ENCODE measurements around the gene LTA. TPM values are rescaled to one million over a fixed set of nuclear protein-coding genes. Genes with fewer than 3 reads are reported as not detected.

LTA gene
- total RNA-seq, 1 experiment from 2014 or later, result 1.1 TPM

GRCh38 chr6:31529329-31530150 lies 42.5 kb upstream of the LTA start (continued):
- TF ChIP-seq CTCF (IDR thresholded peaks at IDR 0.05 in 2 of 3, conservative IDR thresholded peaks at IDR 0.05 in 1 of 3; ENCODE audit: borderline replicate concordance in 1 of 3, insufficient read depth in 1 of 3, low read depth in 2 of 3, low read length in 2 of 3), result no peak
- no peak for TF ChIP-seq CBX3 (IDR thresholded peaks at IDR 0.05; ENCODE audit: low read depth)
- TF ChIP-seq TCF7L2 (IDR thresholded peaks at IDR 0.05; ENCODE audit: borderline replicate concordance, extremely low read depth, insufficient read depth, insufficient read length), result no peak
- no peak for TF ChIP-seq YY1 (IDR thresholded peaks at IDR 0.05; ENCODE audit: extremely low read depth, insufficient replicate concordance, low read depth, low read length)
- no peak for TF ChIP-seq ATF3 (IDR thresholded peaks at IDR 0.05)
- no peak for TF ChIP-seq MAX (IDR thresholded peaks at IDR 0.05)
- no peak for TF ChIP-seq SRF (IDR thresholded peaks at IDR 0.05; ENCODE audit: low read depth)

GRCh38 chr6:31530659-31531058 lies 41.4 kb upstream of the LTA start:
- no TSS peak for BruUV-seq (replicated peaks)
- POLR2A ChIA-PET, result interaction anchor here (1.3 kb wide), 2 partner anchors 11 to 35 kb away, joined by 3 to 6 read pairs; partner anchors contain the start of gene DDX39B
- H3K4me3 ChIP-seq (replicated peaks in 1 of 2; ENCODE audit: low read depth in 1 of 2, low read length in 2 of 2), result no peak overlapping the region
- TF ChIP-seq CBX3 (IDR thresholded peaks at IDR 0.05; ENCODE audit: low read depth) (no peak), ELF1 (IDR thresholded peaks at IDR 0.05; ENCODE audit: borderline replicate concordance, low read depth) (no peak), POLR2A (IDR thresholded peaks at IDR 0.05; ENCODE audit: borderline replicate concordance, extremely low read depth, insufficient read depth, insufficient read length) (no peak), ATF3 (IDR thresholded peaks at IDR 0.05) (no peak), SP1 (IDR thresholded peaks at IDR 0.05; ENCODE audit: low read depth) (no peak), MAX (IDR thresholded peaks at IDR 0.05) (no peak), CEBPB (IDR thresholded peaks at IDR 0.05; ENCODE audit: low read depth) (no peak), POLR2AphosphoS5 (IDR thresholded peaks at IDR 0.05; ENCODE audit: low read depth, low read length) (no peak), YY1 (IDR thresholded peaks at IDR 0.05; ENCODE audit: extremely low read depth, insufficient replicate concordance, low read depth, low read length) (no peak), CTCF (IDR thresholded peaks at IDR 0.05 in 2 of 3, conservative IDR thresholded peaks at IDR 0.05 in 1 of 3; ENCODE audit: borderline replicate concordance in 1 of 3, insufficient read depth in 1 of 3, low read depth in 2 of 3, low read length in 2 of 3) (no peak), SRF (IDR thresholded peaks at IDR 0.05; ENCODE audit: low read depth) (no peak)

More at GRCh38 chr6:31530659-31531058, 41.4 kb upstream of the LTA start:
- DNase-seq (ENCODE audit: low read depth, low spot score) (no peak), ATAC-seq (no peak)
- no peak overlapping the region for H3K4me2 ChIP-seq (ENCODE audit: low read length)
- ChIA-PET CTCF (no interaction called here), RAD21 (ENCODE audit: low non-redundant PET in 1 of 2, low total read pairs in 2 of 2, uncharacterized antibody in 2 of 2, unreplicated experiment in 2 of 2) (no interaction called here)
- no peak overlapping the region for H2AFZ ChIP-seq (ENCODE audit: low read depth, low read length, poor library complexity, severe bottlenecking)
- H4K20me1 ChIP-seq (ENCODE audit: insufficient read depth), result peaks cover 19% of the 10 kb centered on the region; the same call in 1 of the 2 replicates
- H3K27ac ChIP-seq (ENCODE audit: low read depth, low read length), result no peak overlapping the region
- peaks cover 43 to 52% of the 10 kb centered on the region in 2 experiments; a peak in 3 of 4 replicates for H3K36me3 ChIP-seq (ENCODE audit: control insufficient read depth in 1 of 2, insufficient read depth in 2 of 2, low read length in 2 of 2)
- H3K9me2 ChIP-seq (ENCODE audit: insufficient read depth), result no peaks in the 10 kb centered on the region
- peaks cover 32% of the 10 kb centered on the region for H3K79me2 ChIP-seq (ENCODE audit: insufficient read depth, low read length)
- no peaks in the 10 kb centered on the region; a peak in 1 of 4 replicates for H3K4me1 ChIP-seq (ENCODE audit: control insufficient read depth in 1 of 2, insufficient read depth in 2 of 2, low read length in 2 of 2)
- no peak overlapping the region for H3K9ac ChIP-seq (ENCODE audit: low read length)
- H3K9me3 ChIP-seq (ENCODE audit: control insufficient read depth in 1 of 2, insufficient read depth in 1 of 2, low read depth in 1 of 2, low read length in 2 of 2), result no peaks in the 10 kb centered on the region
- intact Hi-C loops (cut with micrococcal nuclease), result no loop called here
- H3K27me3 ChIP-seq (ENCODE audit: insufficient read depth, low read length), result no peaks in the 10 kb centered on the region
